COLO668 (cell line): ENCODE measurements around the gene ZNF821.
"Not testable (repeated sequence)": the region's sequence is repeated elsewhere in the genome, so short reads cannot be mapped to it uniquely, and the experiment has no call there.

Experiments
- DNase-seq: peaks from one replicate; lab custom pipeline; 2025; ENCODE audit not compliant: unreplicated experiment; lab: John Stamatoyannopoulos, UW

ZNF821 gene

GRCh38 chr16:71883849-71884638 is at the start of gene ZNF821:
TSS of gene ZNF821 (minus strand) at chr16:71884182. CDS start at chr16:71879946, 4,236 bp downstream.
- peak; percentile 91 for DNase-seq

GRCh38 chr16:71933017-71933416 is 49.0 kb upstream of the ZNF821 start:
- no peak for DNase-seq

GRCh38 chr16:71931599-71931998 is 47.6 kb upstream of the ZNF821 start:
- no peak for DNase-seq

DNA sequence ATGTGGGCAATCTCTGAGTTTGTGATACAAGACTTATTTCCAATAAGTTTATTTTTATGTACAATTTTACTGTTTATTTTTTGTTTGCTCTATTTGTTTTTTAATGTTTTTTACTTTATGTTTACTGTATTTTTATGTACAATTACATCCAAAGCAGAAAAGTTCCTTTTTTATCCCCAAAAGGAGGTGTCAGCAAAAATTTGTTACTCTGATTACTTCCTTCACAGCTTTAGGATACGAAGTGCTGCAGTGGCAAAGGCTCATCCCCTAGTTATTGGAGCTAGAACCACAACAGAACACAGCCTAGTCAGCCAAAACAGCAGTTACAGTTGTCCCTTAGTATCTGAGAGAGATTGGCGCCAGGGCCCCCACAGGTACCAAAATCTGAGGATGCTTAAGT is 47.0 kb upstream of the ZNF821 start:
- DNase-seq: no peak

- no peak for DNase-seq
These were observed 46.1 kb upstream of the ZNF821 start for GRCh38 chr16:71930013-71930563.

- DNase-seq: no peak
These were observed 45.1 kb upstream of the ZNF821 start for GRCh38 chr16:71929048-71929447.

- no peak for DNase-seq
These were observed 43.8 kb upstream of the ZNF821 start for GRCh38 chr16:71927787-71928186.

DNA sequence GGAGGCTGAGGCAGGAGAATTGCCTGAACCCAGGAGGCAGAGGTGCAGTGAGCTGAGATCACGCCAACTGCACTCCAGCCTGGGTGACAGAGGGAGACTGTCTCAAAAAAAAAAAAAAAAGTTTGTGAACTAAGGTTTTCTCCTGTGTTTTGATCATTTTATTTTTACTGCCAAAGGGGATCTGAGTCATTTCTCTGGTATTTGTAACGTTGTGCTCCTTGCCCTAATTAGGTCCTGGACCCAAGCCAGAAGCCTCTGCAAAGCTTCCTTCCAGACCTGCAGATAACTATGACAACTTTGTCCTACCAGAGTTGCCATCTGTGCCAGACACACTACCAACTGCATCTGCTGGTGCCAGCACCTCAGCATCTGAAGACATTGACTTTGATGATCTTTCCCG is 43.4 kb upstream of the ZNF821 start:
- no peak for DNase-seq

- no peak for DNase-seq
These were observed 40.7 kb upstream of the ZNF821 start for GRCh38 chr16:71924710-71925109.

DNA sequence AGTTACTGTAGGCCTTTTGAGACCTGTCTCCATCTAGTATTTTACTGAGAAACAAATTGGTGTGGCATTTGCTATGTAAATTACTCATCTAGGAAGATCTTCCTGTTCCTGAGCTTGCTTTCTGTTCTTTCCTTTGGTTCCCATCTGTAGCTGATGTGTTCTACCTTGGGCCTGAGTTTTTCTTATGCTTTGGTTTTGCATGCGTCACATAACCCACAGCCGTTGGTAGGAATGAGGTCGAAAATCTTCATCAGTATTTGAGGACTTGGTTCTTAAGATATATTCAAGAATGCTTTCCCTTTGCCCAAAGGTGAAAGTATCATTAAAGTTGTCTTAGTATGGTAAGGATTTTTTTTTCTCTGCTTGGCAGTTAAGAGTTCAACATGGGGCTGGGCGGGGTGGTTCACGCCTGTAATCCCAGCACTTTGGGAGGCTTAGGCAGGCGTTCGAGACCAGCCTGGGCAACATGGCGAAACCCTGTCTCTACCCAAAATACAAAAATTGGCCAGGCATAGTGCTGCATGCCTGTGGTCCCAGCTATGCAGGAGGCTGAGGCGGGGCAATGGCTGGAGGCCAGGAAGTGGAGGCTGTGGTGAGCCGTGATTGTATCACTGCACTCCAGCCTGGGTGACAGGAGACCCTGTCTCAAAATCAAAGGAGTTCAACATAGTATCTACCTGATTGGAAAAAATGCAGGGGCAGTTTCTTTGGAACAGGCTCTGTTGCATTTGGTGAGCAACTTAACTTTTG is 40.1 kb upstream of the ZNF821 start:
- DNase-seq: no peak

GRCh38 chr16:71920658-71921057 is 36.7 kb upstream of the ZNF821 start:
- DNase-seq: no peak

DNA sequence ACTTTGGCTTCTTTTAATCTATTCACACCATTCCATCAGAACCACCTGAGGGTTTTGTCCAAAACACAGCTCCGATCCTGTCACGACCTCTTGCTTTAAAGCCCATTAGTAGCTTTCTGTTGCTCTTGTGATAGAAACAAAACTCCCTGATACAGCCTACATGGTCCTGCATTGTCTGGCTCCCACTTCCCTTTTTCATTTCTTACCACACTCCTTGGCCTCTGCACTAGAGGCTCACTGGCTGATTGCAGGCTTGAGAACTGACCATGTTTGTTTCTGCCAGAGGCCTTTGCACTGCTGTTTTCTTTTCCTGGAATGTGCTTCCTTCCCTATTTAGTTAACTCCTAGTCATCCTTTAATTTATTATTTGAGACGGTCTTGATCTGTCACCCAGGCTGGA is 35.1 kb upstream of the ZNF821 start:
- DNase-seq: no peak

DNA sequence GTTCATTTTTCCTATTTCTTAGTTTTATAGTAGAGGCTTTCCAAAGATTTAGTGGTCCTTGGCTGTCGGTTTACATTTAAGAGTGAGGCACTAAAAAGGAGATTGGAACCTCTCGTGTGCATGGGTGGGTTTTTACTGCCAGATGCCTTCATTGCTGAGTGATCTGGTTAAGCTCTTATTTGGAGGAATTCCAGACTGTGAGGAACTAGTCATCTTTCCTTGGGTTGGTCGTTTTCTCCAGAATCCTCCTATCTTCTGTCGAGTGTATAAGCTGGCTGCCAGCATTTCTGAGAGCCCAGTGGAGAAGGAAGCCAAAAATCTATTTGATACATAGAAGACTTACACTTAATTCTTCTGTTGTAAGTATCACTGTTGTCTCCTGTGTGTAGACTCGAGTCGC is 33.9 kb upstream of the ZNF821 start:
- DNase-seq: no peak

DNA sequence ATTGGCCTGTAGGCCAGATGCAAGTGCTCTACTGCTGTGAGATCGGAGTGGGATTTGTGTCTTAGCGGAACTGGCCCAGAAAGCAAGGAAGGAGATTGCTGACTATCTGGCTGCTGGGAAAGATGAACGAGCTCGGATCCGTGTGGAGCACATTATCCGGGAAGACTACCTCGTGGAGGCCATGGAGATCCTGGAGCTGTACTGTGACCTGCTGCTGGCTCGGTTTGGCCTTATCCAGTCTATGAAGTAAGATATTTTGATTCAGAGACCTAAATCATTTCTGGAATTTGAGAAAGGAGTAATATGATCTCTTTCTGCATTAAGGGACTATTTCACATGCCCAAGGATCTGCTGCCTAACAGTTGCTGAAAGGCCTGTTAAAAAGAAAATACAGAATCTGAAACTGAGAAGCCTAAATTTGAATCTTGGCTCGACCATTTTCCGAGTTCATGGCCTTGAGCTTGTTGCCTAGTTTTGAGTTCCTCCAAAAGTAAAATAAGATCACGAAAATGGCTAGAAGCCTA is 32.5 kb upstream of the ZNF821 start:
- DNase-seq: no peak

DNA sequence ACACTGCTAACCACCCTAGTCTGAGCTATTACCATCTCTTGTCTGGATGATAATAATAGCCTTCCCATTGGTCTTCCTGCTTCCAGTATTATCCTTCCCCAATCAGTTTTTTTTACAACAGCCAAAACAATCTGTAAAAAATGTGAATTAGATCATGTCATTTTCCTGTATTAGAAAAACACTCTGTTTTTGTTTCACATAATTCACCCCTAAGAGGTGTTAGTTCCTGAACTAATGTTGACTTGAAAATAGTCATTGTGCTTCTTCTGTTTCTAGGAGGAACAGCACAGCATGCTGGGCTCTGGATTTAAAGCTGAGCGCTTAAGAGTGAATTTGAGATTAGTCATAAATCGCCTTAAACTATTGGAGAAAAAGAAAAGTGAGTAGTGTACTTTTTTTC is 31.4 kb upstream of the ZNF821 start:
- no peak for DNase-seq

GRCh38 chr16:71914802-71915201 is 30.8 kb upstream of the ZNF821 start:
- DNase-seq: no peak

- DNase-seq: no peak
These were observed 28.7 kb upstream of the ZNF821 start for GRCh38 chr16:71912534-71913275.

- DNase-seq: no peak
These were observed 27.1 kb upstream of the ZNF821 start for GRCh38 chr16:71911121-71911520.

DNA sequence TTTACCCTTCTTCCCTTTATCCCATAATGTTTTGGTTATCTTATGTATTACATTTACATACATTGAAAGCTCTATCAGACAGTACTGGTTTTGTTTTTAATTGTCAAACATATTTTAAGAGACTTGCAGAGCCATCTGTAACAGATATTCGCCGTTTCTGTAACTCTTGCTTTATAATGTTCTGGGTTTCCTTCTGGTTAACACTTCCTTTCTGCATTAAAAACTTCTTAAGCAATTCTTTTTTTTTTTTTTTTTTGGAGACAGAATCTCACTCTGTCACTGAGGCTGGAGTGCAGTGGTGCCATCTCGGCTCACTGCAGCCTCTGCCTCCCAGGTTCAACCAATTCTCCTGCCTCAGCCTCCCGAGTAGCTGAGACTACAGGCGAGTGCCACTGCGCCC is 21.8 kb upstream of the ZNF821 start:
- DNase-seq: not testable (repeated sequence)

GRCh38 chr16:71904239-71904638 is 20.3 kb upstream of the ZNF821 start:
- no peak for DNase-seq

DNA sequence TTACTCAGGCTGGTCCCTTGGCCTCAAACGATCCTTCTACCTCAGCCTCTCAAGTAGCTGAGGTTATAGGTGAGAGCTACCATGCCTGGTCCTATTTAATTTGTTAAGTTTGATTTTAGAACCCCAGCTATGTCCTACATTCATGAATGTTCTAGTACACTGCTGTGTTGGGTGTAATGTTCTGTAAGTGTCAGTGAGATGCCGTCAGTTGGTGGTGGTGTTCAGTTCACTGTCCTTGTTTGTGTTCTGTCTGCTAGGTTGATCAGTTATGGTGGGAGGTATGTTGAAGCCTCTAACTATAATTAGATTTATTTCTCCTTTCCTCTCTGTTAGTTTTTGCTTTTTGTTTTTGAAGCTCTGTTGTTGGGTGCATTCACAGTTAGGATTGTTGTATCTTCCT is 19.6 kb upstream of the ZNF821 start:
- no peak for DNase-seq
